ENCODE measurements around the gene EEIG2. TPM values are rescaled to one million over a fixed set of nuclear protein-coding genes. Genes with fewer than 3 reads are reported as not detected.
"Not testable (repeated sequence)": the region's sequence is repeated elsewhere in the genome, so short reads cannot be mapped to it uniquely, and the experiment has no call there.

The EEIG2 gene
- 10 to 100 TPM; 12.4 to 20.3 TPM for total RNA-seq

- H3K4me3 ChIP-seq: peak within 1 kb of the TSS; percentile 37 to 47
- H3K36me3 ChIP-seq: no peaks in the 10 kb centered on the region
- H3K9me3 ChIP-seq: no peaks in the 10 kb centered on the region
- intact Hi-C loops (cut with DNase I): no loop called here
- 13% methylated on average over 59 of the region's 59 CpGs for WGBS
- peak within 1 kb of the TSS; percentile 55 to 61 for H3K27ac ChIP-seq
- H3K27me3 ChIP-seq (replicated peaks; ENCODE audit: insufficient read depth): no peaks in the 10 kb centered on the region
- H3K4me1 ChIP-seq (replicated peaks): peaks cover 8% of the 10 kb centered on the region
- peak; percentile 68 for DNase-seq (ENCODE audit: low spot score)
- TF ChIP-seq CTCF (IDR thresholded peaks at IDR 0.05) (peak; percentile 63 to 91 (median 75)), POLR2AphosphoS5 (IDR thresholded peaks at IDR 0.05) (no peak), POLR2A (IDR thresholded peaks at IDR 0.05) (peak; percentile 35)
Observed at GRCh38 chr1:108559215-108560186, at the start of gene EEIG2. Gene EEIG2 (plus strand): TSS chr1:108560100. CDS start chr1:108560429, 329 bp downstream.

- TF ChIP-seq POLR2A (IDR thresholded peaks at IDR 0.05): no peak
- no peak for TF ChIP-seq POLR2AphosphoS5 (IDR thresholded peaks at IDR 0.05)
- no peaks in the 10 kb centered on the region for H3K4me1 ChIP-seq (replicated peaks)
- intact Hi-C loops (cut with DNase I): loop anchor here (2.0 kb wide), 1 partner anchor 131 kb away; no protein-coding TSS in a partner anchor
- no peaks in the 10 kb centered on the region for H3K36me3 ChIP-seq
- no peaks in the 10 kb centered on the region for H3K27me3 ChIP-seq (replicated peaks; ENCODE audit: insufficient read depth)
- no peak for DNase-seq (ENCODE audit: low spot score)
- H3K4me3 ChIP-seq: no peak overlapping the region
- WGBS: 39% methylated on average over 3 of the region's 3 CpGs
- H3K27ac ChIP-seq: no peak overlapping the region
- H3K9me3 ChIP-seq: no peaks in the 10 kb centered on the region
Observed at GRCh38 chr1:108511764-108512163, 48.1 kb upstream of the EEIG2 start.

GRCh38 chr1:108512239-108513043, 47.5 kb upstream of the EEIG2 start:
- Histone ChIP-seq H3K4me1 (replicated peaks) (no peaks in the 10 kb centered on the region), H3K9me3 (no peaks in the 10 kb centered on the region), H3K27me3 (replicated peaks; ENCODE audit: insufficient read depth) (no peaks in the 10 kb centered on the region), H3K27ac (no peak overlapping the region), H3K4me3 (no peak overlapping the region), H3K36me3 (no peaks in the 10 kb centered on the region)
- intact Hi-C loops (cut with DNase I): no loop called here
- TF ChIP-seq POLR2A (IDR thresholded peaks at IDR 0.05): no peak
- TF ChIP-seq CTCF (IDR thresholded peaks at IDR 0.05): peak; percentile 55 to 92 (median 72)
- DNase-seq (ENCODE audit: low spot score): no peak
- WGBS: 39% methylated on average over 6 of the region's 6 CpGs

- intact Hi-C loops (cut with DNase I): no loop called here
- 30% methylated on average over 2 of the region's 2 CpGs for WGBS
- no peak for DNase-seq (ENCODE audit: low spot score)
Observed at GRCh38 chr1:108513044-108513415, 46.9 kb upstream of the EEIG2 start.

GRCh38 chr1:108513914-108514313, 46.0 kb upstream of the EEIG2 start:
- intact Hi-C loops (cut with DNase I); H3K9me3 ChIP-seq; H3K4me1 ChIP-seq (replicated peaks); H3K4me3 ChIP-seq; H3K27me3 ChIP-seq (replicated peaks; ENCODE audit: insufficient read depth); H3K27ac ChIP-seq; DNase-seq (ENCODE audit: low spot score); H3K36me3 ChIP-seq: not testable (repeated sequence)
- WGBS: 97% methylated on average over 2 of the region's 2 CpGs

More at GRCh38 chr1:108513044-108513415, 46.9 kb upstream of the EEIG2 start:
- no peak for TF ChIP-seq CTCF (IDR thresholded peaks at IDR 0.05)
- TF ChIP-seq POLR2AphosphoS5 (IDR thresholded peaks at IDR 0.05): no peak
- TF ChIP-seq POLR2A (IDR thresholded peaks at IDR 0.05): no peak
- Histone ChIP-seq H3K36me3 (no peaks in the 10 kb centered on the region), H3K27ac (no peak overlapping the region), H3K9me3 (no peaks in the 10 kb centered on the region), H3K4me3 (no peak overlapping the region), H3K27me3 (replicated peaks; ENCODE audit: insufficient read depth) (no peaks in the 10 kb centered on the region), H3K4me1 (replicated peaks) (no peaks in the 10 kb centered on the region)

GRCh38 chr1:108517301-108517897, 42.5 kb upstream of the EEIG2 start:
- DNase-seq (ENCODE audit: low spot score); intact Hi-C loops (cut with DNase I); H3K4me1 ChIP-seq (replicated peaks); H3K4me3 ChIP-seq; H3K27ac ChIP-seq; H3K9me3 ChIP-seq; H3K27me3 ChIP-seq (replicated peaks; ENCODE audit: insufficient read depth); H3K36me3 ChIP-seq: not testable (repeated sequence)
- WGBS: 77% methylated on average over 6 of the region's 6 CpGs

Measured in prostate gland (tissue), 2 donors.